HL-60/S4 treated with phorbol 12-myristate 13-acetate at 8.2 ng/mL for 4 days and 3 days (cell line): ENCODE measurements around the gene C11orf98.
"Not testable (repeated sequence)": the region's sequence is repeated elsewhere in the genome, so short reads cannot be mapped to it uniquely, and the experiment has no call there.

Source experiments
- in situ Hi-C: fragments of 300-500 bp; cut with MboI; formaldehyde crosslinking; loops from 2 replicates; pipeline ENCODE4 v1.15.0; 2022; ENCODE audit warnings: low sequenced_read_pairs

C11orf98 gene

DNA sequence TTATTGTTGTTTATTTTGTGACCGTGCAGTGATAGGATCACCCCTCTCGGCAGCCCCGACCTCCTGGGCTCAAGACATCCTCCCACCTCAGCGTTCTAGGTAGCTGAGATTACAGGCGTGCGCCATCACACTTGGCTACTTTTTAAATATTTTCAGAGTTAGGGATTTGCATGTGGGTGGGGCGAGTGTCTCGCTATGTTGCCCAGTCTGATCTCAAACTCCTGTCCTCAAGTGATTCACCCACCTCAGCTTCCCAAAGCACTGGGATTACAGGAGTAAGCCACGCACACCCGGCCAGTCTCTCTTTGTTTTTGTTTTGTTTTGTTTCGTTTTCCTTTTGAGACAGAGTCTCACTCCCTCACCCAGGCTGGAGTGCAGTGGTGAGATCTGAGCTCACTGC is 10.7 kb downstream of the C11orf98 start:
- in situ Hi-C loops = no loop called here

DNA sequence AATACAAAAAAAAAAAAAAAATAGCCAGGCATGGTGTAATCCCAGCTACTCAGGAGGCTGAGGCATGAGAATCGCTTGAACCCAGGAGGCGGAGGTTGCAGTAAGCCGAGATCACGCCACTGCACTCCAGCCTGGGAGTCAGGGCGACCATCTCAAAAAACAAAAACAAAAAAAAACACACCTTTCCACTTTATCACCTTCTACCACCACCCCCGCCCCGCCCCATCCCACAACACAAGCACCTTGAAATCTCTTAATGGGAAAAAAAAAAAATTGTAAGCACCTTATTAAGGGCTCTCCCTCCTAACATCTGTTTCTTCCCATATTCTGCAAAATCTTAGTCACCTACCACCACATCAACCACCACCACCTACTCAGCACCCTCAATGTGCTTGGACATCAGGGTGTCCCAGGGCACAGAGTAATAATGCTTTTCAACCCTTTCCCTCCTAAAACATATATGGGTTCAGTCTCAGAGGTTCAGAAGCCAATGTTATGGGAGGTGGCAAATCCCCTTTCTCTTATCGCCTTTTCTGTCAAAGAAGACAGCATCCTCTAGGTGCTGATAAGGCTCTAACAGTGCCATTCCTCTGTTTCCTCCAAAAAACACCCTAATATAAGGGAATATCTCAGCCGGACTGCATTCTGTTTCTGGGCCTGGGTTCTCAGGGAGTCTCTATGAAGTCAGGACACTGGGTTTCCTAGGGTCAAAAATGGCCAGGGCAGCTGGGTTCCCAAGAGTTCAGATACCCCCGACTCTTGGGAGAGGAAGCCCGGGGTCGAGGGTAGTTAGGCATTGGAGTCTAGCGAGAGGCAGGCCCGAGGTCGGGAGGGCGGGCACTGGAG is 12.6 kb downstream of the C11orf98 start:
- in situ Hi-C loops = no loop called here

DNA sequence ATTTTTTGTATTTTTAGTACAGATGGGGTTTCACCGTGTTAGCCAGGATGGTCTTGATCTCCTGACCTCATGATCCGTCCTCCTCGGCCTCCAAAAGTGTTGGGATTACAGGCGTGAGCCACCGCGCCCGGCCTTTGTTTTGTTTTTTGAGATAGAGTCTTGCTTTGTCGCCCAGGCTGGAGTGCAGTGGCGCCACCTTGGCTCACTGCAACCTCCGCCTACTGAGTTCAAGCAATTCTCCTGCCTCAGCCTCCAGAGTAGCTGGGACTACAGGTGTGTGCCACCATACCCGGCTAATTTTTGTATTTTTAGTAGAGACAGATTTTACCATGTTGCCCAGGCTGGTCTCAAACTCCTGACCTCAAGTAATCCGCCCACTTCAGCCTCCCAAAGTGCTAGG is 14.7 kb downstream of the C11orf98 start:
- in situ Hi-C loops = not testable (repeated sequence)

DNA sequence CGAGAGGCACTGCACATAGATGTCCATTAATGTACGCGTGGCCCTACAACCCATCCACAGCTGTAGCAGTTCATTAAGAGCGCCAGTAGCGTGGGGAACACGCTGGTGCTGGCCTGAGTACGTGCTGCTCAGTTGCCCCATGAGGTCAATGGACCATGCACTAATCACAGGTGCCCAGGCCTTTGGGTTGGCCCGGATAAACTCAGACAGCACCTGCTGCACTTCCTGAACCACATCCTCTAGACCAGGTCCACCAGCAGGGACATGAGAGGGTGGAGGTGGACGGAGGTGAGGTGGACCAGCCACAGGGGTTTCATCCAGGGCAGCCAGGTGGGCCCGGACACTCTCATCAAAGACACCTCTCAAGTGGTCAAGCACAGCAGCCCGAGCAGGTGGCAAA is 15.5 kb downstream of the C11orf98 start:
- in situ Hi-C loops = no loop called here

DNA sequence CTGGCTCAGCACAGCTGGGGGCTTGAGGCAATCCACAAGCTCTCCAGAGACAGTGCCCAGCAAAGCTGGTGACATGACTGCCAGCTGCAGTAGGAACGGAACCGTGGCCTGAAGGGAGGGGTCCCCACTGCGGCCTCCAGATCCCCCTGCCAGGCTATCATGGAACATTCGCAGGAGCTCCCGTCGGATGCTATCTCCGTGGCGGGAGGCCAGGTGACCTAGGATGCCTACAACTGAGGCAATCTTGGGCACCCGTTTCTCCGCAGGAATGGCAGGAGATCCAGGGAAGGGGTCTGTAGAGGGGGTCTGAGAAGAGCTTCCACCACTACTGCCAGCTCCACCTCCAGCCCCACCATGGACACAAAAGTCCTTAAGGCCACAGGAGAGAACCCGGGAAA is 16.0 kb downstream of the C11orf98 start:
- in situ Hi-C loops = no loop called here

DNA sequence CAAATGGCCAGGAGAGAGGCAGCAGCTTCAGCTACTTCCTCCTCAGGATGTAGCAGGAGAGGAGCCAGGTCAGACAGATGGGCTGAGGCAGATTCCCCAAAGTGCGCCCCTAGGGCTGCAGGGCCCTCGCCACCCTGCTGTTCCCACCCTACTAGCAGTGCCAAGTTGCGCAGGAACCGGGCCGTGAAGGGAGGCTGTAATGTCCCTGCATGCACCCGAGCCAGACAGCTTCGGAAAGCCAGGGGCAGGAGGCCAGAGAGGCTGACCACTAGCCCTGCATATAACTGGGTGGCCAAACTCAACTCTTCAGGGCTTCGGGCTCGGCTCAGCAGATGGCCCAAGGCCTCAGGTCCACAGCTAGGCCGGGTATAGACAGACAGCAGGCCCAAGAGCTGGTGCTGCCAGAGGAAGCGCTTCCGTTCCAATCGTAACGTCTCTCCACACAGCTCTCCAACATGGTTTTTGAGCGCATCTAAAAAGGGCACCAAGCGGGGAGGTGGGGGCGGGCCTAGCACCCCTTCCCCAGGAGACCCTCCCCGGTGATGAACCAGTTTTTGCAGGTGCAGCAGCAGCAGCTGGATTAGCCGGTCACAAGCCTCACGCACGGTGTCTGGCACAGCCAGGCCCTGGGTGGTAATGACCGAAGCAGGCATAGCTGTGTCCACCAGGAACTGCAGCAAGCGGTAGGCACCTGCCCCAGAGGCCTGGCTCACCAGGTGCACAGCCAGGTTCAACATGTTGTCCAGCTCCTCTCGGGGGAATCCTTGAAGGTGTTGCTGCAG is 16.6 kb downstream of the C11orf98 start:
- in situ Hi-C loops = no loop called here

DNA sequence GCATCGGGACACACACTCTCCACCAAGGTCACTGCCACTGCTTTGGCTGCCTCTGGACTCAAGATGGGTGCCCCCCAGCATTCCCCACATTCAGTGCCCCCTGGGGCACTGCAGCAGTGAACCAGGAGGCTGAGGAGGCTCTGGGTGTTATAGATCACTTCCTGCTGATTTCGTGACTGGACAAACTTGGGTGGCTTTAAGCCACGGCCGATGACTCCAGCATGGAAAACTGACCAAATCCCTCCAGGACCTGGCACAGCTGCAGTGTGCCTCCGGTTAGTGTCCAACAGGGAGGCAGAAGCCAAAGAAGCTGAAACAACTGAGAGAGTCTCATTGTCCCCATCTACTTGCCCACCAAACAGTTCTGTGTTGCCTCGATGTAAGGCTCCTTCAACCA is 17.4 kb downstream of the C11orf98 start:
- in situ Hi-C loops = no loop called here

DNA sequence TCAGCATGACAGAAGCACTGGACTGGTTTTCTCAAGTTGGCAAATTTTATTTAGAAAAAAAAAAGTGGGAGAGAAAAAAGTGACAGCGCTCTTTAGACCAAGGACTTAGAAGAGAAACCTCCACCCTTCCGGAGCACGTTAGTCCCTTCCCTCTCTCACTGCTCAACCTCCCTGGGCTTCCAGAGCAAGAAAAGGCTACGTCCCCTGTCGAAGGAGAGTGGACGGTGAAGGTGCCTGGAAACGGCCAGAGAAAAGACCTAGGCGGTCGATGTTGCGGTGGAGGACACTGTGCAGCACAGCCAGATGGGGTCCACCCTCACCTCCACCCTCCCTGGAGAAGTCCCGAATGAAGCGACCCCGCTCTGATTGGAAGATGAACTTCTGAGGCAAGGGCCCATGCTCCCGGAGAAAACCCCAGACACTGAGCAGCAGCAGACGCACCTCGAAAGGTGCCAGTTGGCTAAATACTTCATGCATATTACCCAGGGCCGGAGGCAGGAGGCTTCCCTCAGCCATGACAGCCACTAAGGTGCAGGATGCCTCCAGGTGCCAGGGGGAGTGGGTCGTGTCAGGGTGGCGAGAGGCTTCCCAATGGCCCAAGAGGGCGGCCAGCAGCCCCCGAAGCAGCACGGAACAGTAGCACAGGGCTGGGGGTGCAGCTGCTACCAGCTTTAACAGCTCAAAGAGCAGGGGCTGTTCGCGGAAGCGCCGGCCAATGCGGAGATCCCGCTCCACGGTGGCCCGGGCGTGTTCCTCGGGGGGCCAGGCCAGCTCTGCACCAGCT is 18.0 kb downstream of the C11orf98 start:
- in situ Hi-C loops = no loop called here

DNA sequence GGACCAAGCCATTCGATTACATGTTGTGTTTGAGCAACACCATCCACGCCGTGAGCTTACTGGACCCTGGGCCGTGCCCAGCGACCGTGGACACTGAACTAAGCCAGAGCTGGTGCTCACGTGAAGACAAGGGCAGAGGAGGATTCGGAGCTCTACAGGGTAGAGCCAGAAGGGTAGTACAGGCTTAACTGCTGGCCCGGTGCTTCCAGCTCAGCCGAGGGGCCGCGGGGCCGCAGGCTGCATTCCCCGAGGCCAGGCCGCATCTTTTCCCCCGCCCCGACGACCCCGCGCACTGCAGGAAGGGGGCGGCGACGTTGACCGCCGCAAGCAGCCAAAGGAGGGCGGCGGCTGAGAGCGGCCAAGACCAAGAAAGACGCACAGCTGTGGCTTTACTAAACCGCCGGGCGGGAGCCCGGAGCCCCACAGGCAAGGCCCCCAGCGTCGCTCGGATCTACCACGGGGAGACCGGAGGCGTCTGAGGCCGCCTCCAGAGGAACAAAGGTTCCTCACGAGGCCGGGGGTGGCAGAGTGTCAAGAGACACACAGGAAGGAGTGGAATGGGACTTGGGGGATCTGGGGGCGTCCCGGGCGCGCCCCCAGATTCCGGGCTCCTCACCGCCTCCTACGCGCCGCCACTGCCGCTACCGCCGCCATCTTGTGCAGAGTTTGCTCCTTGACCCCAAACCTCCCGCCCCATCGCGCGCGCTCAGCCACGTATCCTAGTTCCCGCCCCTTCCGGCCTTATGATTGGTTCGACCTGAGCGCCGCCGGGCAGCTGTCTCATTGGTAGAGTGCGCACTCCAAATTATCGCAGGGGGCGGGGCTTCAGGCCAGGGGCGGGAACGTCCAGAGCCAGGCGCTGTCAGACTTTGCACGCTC is 18.8 kb downstream of the C11orf98 start, which contains the start of gene GANAB:
Gene GANAB, minus strand, starts transcription at position 668 of the 879 bp plus-strand sequence. Its CDS starts 14 bp downstream, at position 654.
- in situ Hi-C loops = no loop called here

DNA sequence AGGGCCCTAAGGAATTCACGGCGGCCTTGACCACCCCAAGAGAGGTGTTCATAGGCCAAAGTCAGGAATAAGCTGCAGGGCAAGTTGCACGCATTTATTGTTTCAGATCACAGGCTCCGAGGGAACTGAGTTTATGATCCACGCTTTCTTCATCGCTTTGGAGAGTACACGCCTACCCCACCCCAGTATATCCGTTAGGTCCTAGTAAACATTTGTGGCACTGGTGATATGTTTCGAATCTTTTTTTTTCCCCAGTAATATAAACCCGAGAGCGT is 19.4 kb downstream of the C11orf98 start:
- in situ Hi-C loops = no loop called here

DNA sequence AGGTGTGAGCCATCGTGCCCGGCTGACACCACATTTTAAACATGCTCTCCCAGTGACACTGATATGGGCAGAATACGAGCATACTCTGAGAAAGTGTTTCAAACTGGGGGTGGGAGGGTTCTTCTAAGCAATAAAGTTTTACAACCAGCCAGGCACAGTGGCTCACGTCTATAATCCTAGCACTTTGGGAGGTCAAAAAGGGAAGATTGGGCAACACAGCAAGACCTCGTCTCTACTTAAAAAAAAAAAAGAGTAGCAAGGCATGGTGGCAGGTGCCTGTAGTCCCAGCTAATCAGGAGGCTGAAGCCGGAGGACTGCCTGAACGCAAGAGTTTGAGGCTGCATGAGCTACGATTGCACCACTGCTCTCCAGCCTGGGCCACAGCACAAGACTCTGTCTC is 20.8 kb downstream of the C11orf98 start:
- in situ Hi-C loops = no loop called here

DNA sequence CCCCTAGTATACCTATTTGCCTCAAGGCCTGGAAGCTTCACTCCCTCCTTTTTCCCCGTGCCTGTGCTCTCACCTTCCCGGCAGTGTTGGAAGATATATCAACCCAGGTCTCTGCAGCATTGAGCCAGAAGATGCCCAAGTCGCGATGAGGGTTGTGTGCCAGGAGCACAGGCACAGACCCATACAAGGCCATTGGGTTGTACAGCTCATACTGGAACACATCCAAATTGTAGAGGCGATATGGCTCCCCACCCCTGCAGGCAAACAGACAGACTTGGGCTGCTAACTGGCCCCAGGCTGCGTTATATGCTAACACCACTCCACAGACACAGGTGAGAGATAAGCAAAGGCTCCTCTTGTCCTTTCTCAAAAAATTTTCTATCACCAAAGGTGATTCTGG is 32.5 kb downstream of the C11orf98 start:
- in situ Hi-C loops = no loop called here

DNA sequence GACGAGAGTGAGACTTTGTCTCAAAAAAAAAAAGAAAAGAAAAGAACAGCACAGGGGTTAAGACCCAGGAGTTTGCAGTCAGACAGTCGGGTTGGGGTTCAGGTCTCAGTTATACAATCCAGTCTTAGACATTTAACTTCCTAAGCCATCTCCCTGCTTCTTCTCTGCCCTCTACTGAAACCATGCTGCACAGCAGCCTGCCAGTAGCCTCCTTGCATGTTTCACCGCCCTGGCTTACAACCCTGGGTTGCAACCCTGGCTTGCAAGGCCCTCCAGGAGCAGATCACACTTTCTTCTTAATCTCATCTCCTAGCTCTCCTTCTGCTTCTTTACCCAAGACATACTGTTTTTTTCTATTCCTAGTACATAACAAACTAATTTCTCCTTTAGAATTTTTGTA is 37.3 kb downstream of the C11orf98 start:
- in situ Hi-C loops = no loop called here

DNA sequence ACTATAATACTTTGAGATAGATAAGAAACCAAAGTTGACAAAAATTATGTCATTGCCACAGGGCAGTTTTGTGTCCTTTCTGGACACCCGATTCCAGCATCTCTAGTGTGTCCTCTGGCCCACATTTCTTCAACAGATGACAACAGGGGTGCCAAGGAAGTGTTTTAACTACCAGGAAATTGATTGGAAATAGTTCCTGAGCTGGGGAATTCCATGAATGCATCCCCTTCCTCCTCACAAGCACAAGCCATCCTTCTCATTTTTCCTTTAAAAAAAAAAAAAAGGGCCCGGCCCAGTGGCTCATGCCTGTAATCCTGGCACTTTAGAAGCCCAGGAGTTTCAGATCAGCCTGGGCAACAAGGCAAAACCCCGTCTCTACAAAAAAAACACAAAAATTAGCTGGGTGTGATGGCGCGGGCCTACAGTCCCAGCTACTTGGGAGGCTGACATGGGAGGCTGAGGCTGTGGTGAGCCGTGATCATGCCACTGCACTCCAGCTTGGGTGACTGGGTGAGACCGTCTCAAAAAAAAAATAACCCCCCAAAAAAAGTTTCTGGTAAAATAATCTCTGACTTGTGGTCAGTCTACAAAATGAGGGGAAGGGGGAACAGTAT is 42.4 kb downstream of the C11orf98 start:
- in situ Hi-C loops = no loop called here

DNA sequence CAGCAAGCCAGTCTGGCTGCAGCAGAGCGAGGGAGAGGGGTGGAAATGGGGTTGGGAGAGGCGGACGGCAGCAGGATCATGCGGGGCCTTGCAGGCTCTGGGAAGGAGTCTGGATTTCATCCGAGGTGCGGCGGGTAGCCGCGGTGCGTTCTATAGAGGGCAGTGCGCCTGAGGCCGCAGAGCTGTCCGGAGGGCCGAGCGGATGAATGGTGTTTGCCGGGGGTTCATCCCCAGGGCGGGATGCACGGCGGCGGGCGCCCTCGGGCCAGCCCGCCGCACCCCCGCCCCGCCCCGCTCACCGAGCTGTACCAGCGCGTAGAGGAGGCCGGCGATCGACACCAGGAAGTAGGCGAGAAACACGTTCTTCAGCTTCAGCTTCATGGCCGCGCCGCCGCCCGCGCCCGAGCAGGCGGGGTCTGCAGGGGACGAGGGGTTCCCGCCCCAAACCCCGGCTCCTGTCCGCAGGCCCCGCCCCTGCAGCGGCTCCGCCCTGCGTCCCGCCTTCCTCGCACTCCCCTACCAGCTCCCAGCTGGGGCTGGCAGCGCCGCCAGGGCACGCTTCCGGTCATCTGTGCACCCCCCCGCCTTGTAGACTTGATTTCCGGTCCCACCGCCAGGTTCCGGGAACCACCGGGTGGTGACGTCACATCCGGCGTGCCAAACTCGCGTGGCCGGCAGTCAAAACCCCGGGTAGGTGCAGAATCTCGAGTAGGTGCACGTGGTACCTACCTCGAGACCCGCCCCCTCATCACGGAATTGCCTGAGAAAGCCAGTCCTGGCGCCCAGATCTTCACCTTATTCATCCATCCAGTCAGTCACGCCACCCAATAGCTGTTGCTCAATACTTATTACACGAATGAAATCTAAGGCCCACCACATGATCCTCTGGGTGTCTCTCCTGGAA is 43.2 kb downstream of the C11orf98 start, which contains the start of gene B3GAT3:
Gene B3GAT3, minus strand, starts transcription at position 420 of the 904 bp plus-strand sequence. Its CDS starts 39 bp downstream, at position 381.
- in situ Hi-C loops = no loop called here

DNA sequence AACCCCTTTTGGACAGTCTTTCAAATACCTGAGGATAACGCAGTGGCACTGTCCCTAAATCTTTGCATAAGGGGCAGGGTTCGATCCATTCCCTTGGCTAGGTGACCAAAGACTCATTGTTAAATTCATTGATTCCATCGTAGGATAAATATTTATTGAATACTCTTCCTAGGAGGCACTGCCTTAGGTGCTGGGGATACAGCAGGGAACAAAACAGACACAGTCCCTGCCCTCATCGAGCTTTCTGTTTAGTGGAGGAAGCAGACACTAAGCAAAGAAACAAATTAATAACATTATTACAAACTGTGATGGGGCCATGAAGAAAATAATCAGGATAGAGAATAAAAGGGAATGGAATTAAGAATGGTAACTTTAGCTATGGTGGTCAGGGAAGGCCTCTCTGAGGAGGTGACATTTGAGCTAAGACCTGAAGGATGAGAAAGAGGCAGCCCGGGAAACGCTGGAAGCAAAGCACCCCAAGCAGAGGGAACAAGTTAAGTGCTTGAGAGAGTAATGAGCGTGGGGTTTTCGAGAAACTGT is 43.9 kb downstream of the C11orf98 start:
- in situ Hi-C loops = no loop called here

DNA sequence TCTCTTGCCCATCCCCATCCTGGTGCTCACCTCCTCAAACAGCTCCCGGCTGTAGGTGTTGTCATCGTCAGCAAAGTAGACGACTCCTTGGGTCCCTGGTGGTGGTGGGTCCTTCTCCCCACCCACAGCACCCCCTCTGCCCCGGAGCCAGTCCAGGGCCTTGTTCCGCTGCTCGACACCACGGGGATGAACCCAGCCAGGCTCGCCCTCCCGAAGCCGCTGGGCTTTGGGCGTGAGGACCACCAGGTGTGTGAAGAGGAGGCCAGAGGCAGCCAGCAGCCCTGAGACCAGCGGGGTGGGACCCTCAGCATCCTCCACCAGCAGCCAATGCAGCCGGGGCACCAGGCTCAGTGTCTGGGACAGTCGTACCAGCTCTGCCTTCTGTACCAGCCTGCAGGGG is 48.1 kb downstream of the C11orf98 start:
- in situ Hi-C loops = not testable (repeated sequence)

DNA sequence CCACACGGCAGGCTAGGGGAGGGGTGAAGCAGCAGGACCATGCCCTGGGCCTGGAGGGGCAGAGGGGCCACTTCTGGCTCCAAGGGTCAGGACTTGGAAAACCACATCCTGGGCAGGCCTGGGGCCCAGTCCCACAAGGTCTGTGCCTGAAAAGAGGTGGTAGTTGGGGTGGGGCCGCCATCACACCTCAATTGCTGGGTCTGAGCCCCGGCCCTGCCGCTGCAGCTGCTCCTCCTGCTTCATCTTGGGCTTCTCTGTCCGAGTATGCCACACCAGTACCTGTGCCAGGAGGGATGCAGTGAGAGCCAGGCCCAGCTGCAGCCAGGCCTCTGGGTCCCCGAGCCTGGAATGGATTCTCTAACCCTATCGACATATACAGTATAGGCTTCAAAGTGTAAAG is 49.5 kb downstream of the C11orf98 start:
- in situ Hi-C loops = no loop called here

DNA sequence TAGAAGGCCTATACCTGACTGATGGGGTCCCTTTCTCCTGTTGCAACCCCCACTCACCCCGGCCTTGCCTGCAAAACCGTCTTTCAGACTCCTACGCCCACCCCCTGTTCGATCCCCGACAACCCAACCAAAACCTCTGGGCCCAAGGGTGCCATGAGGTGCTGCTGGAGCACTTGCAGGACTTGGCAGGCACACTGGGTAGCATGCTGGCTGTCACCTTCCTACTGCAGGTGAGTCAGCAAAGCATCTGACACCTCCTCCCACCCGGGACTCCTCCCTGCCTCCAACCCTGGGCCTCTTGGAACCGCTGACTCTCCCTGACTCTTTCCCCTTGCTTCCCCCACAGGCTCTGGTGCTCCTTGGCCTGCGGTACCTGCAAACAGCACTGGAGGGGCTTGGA is 50.7 kb downstream of the C11orf98 start:
- in situ Hi-C loops = no loop called here
